Stimulated activated CD8-positive, alpha-beta memory T cell treated with anti-CD3 and anti-CD28 coated beads, Interleukin-15, amount 100 ng/mL, for 48 hours (primary cell): ENCODE measurements around the gene NQO2.

Experiments
- DNase-seq, 2 donors: peaks; one replicate each; pipeline ENCODE4 v3.0.0-alpha.2; 2020; ENCODE audit warnings: low read depth in 2 of 2

The NQO2 gene, protein sequence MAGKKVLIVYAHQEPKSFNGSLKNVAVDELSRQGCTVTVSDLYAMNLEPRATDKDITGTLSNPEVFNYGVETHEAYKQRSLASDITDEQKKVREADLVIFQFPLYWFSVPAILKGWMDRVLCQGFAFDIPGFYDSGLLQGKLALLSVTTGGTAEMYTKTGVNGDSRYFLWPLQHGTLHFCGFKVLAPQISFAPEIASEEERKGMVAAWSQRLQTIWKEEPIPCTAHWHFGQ

DNA sequence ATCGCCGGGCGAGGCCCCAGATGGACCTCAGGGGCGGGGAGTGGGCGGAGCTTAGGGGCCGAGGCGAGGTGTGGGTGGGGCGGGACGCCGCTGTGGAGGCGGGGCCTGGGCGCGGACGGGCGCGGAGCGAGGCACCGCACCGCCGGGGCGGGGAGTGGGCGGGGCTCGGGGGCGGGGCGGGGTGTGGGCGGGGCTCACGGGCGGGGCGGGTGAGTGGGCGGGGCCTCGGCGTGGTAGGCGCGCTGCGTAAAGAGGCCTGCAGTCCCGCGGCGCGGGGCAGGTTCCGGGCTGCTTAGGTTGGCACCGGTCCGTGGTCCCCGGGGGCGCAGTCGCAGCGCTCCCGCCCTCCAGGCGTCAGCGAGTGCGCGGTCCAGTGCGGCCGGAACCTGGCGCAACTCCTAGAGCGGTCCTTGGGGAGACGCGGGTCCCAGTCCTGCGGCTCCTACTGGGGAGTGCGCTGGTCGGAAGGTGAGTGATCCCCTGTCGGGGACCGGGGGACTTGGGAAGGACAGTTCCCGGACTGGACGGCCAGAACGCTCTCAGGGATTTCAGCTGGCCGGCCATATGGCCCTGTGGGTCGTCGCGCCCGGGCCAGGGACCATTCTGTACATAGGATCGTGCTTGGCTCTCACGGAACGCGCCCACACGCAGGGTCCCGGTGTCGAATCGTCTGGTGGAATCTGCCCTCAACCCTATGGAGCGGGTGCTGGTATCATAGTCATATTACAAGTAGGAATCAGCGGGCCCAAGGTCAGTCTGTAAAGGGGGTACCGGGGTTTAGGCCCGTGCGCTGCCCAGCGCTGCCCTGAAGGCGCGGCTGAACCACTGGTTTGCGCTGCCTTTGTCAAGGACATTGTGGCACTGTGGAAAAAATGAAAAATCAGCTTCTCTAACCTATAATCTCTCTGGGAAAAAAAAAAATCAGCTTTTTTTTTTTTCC is at the start of gene NQO2:
Gene NQO2, plus strand, starts transcription at position 277 of the 940 bp plus-strand sequence. CDS start 6,659 bp downstream, outside the sequence.
- DNase-seq: peak; percentile 86

DNA sequence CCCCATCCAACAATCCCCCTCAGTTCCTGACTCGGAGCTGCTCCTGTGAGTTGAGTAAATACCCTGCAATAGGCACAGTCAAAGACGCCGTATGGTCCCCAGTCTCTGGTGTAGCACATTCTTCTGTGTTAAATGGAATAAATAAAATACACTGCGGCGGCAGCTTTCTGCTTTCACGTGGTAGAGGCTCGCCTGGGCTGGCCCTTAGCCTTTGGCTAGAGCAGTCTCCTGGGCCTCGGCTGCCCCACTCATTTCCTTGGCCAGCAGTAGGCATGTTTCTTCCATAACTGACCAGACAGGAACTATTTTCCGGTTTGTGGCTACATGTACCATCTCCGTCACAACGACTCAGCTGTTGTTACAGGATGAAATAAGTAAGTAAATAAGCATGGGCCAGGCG is 49.0 kb upstream of the NQO2 start:
- DNase-seq: no peak

DNA sequence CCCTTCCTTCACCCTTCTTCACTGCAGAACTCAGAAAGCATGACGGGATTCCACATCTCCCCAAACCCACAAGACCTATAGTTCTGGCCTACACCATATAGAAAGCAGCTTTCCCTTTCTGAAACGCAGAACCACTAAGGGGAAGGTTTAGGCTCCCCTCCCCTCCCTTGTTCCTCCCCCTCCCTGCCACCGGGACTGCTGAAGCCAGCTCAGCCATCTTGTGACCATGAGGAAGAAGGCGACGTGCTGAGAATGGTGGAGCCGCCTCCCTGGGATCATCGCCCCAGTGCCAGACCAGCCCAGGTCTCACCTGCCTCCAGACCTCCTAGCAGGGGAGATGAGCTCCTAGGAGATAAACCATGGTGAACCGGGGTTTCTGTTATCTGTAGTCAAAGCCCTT is 48.0 kb upstream of the NQO2 start:
- DNase-seq: no peak

DNA sequence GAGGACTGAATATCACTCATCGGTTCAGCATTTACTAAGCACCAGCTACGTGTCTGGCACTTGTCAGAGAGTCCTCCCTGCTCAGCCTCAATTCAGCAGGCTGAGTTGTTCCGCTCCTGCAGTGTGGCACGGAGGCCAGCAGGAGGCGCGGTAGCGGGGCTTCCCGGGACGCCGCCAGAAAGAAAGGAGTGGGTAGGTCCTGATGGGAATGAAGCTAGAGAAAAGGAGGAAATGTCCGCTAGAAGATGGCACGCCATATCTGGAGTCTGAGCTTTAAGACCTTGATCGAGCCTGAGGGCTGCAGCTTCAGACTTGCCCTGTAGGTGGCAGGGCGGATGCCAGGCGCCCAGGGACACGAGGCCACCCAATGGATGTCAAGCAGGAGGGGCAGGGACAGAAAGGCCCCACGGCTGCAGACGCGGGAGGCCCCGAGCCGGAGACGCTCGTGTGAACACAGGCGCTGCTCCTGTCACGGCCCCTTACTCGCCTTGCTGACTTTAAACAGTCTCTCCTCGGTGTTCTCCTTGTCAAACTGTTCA is 47.1 kb upstream of the NQO2 start:
- peak in 1 of 2 donors; percentile 49 for DNase-seq

DNA sequence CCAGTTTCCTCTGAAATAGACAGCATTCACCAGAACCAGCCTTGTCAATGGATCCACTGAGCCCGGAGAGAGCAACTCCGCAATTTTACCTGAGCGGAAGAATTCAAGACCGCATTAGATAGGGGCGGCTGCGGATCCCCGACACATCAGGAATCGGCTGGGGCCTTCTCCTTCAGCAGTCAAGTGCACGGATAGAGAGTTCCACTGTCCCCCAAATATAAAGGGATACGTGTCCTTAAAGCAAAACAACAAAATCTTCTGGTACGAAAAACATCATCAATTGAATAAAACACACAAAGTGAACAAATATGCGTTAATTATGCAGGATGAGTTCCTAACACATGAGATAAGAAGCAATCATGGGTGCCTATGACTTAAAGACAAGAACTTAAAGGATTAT is 46.6 kb upstream of the NQO2 start:
- no peak for DNase-seq

DNA sequence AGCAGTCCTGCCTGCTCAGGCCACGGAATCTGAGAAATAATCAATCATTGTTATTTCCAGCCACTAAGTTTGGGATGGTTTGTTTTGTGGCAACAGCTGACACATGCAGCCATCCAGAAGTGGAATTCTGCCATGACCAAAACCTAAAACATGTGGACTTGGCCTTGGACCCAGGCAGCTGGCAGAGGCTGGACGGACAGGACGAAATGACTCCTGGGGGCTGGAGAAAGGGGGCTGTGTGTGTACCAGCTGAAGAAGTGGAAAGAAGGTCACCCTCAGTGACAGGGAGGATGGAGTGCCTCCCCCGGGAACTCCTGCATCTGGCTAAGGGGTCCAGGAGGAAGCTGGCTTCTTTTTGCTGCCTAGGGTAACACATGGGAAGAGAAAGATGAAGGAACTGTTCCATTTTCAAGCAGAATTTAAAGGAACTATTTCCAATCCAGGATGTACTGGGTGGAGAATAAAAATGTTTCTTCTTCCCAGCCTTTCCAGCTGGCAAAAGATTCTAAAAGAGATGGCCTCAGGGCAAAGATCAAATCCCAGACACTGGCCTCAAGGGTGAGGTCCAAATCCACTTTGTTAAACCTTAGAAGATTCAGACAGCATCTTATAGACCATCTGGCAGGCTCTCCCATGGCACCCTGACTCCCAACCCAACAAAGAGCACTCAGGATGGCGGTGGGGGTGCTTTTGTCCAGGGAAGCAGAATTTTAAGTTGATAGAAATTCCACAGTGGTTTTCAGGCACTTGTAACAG is 42.6 kb upstream of the NQO2 start:
- no peak for DNase-seq

DNA sequence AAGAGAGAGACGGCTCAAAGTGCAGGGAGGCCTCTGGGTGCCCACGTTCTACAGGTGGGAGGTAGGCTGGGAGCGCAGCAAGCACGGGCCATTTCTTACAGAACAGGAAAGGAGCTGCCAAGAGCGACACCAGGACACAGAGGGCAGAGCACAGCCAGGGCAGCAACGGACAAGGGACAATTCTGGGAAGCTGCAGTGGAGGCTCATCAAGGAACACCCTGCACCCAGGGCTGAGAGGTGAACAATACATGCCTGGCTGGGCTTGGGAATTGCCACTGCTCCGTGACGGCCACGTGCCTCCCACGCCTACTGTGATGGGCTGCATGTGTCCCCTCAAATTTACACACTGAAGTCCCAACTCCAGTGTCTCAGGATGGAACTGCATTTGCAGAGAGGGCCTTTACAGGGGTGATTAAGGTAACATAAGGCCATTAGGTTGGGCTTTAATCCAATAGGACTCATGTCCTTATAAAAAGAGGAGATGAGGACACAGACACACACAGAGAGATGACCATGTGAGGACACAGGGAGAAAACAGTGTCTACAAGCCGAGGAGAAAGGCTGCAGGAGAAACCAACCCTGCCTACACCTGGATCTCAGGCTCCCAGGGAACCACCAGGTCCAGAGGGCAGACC is 41.9 kb upstream of the NQO2 start:
- DNase-seq: no peak

DNA sequence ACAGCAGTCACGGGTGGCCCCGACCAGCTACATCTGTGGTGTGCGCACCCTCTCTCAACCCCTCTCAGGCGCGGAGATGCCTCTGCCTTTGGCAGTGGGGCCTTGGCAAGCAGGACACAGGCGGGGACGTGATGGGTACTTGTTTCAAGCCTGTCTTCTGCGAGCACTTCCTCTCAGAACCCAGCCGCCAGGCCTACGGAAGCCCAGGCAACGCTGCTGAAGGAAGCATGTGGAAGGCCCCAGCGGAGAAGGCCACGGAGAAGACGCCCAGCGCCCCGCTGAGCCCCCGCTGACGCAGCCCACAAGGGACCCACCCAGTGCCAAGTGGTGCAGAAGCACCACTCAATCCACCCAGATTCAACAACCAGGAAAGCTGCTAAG is 41.4 kb upstream of the NQO2 start:
- no peak for DNase-seq

DNA sequence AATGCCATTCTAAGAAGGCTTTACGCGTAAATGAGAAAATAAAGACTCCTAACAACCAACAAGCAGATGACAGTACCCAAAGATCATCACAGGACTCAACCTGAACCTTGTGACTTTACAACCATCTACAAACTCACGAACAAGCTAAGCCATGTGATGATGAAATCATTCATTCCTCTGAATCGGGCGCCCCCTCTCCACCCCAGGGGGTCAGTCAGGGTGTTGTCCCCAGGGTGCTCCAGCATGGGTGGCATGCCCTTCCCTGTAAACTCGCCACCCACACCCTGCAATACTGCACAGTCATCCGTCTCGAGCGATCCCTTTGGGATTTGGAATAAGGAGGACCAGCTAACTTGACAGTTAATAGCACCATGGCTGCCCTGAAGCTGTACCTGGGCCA is 40.9 kb upstream of the NQO2 start:
- no peak for DNase-seq

DNA sequence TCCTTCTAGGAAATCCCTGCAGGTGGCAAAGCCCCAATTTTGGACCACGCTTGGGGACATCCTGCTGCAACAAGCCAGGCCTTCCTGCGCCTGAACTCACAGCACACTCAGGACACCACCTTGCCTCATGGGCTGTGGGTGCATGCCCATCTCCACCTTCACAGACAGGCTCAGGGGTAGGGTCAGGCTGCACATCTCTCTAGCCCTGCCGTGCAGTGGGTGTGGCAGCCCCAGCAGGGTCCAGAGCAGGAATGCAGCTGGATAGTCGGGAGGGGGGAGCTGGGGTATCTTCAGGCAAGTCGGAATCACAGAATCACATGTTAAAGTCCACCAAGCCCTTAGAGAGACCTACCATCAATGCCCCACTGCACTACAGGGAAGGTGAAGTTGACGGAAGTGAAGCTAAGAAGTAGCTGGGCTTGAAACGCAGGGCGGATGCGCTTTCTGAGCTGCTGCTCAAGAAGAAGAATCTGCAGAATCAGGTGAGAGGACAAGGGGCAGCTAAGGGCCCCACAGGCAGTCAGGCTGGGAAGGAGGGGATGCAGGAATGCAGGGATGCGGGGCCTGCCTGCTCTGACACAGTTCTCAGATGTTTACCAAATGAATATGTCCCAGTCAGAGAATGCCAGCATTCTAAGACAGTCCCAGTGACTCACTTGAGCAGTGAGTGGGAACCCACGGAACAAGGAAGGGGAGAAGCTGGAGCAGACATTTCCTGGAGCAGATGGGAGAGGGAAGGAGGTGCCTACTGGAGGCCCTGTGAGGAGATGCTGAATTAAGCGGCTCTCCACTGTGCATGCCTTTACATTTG is 39.6 kb upstream of the NQO2 start:
- no peak for DNase-seq

DNA sequence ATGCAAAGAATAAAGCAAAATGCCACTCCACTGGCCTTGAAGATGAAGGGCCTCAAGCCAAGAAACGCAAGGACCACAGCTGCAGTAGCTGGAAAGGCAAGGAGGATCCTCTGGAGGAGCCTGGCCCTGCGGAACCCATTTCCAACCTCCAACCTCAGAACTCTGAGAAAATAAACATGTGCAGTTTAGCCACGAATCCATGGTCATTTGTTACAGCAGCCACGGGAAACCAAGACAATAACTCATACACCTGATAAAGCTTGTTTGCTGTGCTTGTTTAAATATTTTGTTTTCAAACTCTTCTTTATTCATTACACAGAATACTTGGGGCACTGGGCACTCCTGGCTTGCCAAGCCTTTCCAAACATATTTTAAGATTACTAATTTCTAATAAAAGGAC is 38.8 kb upstream of the NQO2 start:
- no peak for DNase-seq

DNA sequence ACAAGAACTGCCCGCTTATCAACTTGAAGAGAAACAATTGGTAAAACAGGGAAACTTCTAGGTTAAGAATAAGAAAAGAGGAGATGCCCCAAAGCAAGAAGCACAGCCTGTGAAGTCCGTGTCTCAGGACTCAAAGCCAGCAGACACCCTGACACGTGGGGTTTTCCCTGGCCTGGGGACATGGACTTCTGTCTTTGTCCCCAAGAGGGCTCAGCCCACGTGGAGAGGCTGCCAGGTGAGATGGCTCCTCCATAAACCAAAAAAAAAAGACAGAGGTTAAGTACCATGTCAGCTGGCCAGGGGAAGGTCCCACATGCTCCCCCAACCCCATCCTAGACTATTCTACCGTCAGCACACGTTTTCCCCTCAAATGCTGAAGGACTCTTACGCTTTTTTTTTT is 38.2 kb upstream of the NQO2 start:
- DNase-seq: no peak

DNA sequence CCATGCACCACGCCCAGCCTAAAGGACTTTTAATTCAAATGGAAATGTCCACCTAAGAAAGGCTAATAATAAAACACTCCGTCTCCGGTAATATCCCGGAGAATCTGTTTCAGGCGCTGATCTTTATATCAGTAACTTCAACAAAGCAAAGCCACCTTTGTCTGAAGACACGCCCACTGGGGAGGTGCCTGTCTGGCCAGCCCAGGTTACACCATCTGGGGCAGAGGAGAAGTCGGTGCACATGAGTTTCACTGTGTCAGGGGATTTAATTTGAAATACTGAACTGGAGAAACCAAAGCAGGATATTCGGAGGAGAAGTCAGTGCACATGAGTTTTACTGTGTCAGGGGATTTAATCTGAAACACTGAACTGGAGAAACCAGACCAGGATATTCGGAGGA is 37.7 kb upstream of the NQO2 start:
- DNase-seq: no peak

DNA sequence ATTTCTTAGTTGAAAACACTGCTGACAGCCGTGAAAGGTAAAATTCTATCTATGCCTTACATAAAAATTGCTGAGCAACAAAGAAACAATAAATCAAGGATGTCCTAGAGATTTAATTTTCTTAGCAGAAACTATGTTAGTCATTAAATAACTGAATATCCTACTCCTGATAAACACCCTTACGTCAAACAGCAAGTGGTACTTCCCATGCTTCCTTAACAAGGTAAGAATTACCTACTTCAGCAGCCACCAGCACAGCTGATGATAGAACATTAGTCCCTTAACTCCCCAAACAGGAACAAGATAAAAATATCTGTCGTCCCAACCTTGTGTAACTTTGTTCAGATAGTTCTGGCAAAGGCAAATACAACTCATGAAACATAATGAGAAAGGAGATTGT is 37.1 kb upstream of the NQO2 start:
- no peak for DNase-seq

DNA sequence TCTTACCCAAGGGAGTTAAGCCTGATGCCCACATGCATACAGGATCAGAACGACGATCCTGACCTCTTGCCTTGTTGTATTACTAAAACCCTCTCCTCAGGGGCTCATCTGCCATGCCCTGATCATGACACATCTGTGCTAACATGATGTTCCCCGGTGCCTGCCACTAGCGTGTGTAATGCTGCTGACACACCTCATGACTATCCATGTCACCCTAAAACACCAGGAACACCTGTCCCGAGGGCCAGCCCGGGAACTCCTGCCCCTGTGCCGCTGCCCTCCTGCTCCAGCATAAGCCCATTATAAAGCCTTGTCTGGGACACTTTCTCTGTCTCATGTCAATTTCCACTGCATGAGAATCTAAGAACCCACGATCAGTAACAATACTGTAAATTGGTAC is 35.9 kb upstream of the NQO2 start:
- DNase-seq: no peak

DNA sequence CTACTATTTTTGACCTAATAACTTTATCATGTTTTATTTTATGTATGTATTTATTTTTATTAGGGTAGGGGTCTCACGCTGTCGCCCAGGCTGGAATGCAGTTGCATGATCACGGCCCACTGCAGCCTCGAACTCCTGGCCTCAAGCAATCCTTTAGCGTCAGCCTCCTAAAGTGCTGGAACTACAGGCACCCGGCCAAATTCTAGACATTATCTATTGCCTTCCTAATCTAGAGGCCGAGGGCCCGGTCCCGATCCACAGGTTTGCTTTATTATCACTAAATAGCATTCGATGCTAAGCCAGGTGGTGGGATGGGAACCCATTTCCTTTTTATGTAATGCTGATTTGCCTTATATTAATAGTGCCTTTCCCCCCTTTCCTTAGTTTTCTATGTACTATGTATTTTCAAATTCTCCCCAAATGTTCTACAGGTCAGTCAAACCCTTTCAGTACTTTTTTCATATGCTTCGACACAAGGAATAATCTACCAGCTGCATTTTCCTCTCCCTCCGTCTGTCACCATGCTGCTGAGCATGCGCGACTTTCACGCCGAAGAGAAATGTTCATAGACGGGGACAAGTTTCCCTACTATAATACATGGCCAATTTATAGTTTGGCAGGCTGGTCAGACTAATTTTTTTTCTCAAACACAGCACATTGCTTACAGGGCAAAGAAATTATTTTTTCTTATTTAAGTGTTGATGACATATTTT is 34.7 kb upstream of the NQO2 start:
- no peak for DNase-seq

DNA sequence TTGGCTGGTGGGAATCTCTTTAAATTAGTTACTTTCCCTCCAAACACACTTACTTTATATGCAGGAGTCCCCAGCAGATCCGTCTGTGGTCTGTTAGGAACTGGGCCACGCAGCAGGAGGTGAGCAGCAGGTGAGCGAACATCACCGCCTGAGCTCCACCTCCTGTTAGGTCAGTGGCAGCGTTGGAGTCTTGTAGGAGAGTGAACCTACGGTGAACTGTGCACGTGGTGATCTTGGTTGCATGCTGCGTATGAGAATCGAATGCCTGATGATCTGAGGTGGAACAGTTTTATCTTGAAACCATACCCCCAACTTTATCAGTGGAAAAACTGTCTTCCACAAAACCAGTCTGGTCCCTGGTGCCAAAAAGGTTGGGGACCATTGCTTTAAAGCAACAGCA is 33.3 kb upstream of the NQO2 start:
- no peak for DNase-seq

DNA sequence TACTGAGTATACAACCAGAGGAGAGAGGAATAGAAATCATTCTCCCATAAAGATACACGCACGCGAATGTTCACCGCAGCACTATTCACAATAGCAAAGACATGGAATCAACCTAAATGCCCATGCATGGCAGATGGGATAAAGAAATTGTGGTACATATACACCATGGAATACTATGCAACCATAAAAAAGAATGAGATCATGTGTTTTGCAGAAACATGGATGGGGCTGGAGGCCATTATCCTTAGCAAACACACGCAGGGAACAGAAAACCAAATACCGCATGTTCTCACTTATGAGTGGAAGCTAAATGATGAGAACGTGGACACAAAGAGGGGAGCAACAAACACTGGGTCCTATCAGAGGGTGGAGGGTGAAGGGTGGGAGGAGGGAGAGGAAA is 31.8 kb upstream of the NQO2 start:
- DNase-seq: no peak

DNA sequence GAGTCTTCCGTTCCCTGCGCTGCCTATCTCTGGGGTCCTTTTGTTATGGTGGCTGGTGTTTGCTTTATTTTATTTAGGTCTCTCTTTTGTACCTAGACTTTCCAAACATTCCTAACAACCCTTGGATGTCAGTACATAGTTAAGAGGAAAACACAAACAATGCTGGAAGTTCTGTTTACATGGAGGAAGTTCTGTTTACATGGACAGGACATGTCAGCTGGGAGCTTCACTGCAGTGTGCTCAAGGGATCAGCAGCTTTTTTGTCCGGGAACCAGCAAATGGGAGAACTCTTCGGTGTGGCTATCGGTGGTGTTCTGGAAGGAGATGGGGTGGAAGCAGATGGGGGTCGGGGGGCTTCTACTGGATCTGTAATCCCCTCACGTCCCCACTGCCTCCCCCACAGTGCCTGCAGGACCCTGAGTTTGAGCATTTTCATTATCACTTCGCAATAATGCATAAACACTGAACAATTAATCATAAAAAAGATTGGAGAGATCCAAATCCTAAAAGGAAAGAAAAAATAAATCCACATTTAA is 31.0 kb upstream of the NQO2 start:
- no peak for DNase-seq

DNA sequence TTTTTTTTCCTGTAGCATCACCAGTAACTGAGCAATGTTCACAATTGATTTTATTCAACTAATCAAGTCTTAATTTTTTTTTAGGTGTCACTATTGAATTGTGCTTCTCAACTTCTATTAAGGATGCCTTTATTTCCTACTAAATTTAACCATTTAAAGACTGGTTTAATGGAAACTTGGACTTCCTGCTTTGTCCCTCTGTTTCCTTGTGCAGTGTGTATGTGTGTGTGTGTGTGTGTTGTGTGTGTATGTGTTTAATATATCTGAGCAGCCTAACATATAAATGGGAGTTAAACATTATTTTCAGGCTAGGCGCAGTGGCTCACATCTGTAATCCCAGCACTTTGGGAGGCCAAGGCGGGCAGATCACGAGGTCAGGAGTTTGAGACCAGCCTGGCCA is 30.1 kb upstream of the NQO2 start:
- DNase-seq: no peak
